ENCODE data around the gene PWWP2B.

The PWWP2B gene

GRCh38 chr10:132442636-132443035 lies 45.6 kb downstream of the PWWP2B start:
- no peak for DNase-seq (ENCODE audit: insufficient read length, low spot score)

DNA sequence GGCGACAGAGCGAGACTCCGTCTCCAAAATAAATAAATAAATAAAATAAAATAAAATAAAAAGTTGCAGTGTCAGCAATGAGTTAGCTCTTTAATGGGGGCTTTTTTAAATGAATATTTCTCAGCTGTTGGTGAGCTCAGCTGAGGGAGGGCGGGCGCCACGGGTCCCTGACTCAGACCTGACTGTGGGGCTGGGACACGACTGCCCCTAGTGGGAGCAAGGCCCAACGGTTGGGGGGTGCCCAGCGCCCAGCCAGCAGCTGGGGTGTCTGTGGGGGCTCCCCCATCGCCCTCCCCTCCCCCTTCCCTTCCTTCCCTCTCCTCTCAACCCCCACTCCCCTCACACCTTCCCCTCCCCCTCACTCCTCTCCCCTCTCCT lies 46.6 kb downstream of the PWWP2B start:
- DNase-seq (ENCODE audit: insufficient read length, low spot score), result no peak
- no peak for FAIRE-seq

More at GRCh38 chr10:132442636-132443035, 45.6 kb downstream of the PWWP2B start:
- FAIRE-seq, result no peak

DNA sequence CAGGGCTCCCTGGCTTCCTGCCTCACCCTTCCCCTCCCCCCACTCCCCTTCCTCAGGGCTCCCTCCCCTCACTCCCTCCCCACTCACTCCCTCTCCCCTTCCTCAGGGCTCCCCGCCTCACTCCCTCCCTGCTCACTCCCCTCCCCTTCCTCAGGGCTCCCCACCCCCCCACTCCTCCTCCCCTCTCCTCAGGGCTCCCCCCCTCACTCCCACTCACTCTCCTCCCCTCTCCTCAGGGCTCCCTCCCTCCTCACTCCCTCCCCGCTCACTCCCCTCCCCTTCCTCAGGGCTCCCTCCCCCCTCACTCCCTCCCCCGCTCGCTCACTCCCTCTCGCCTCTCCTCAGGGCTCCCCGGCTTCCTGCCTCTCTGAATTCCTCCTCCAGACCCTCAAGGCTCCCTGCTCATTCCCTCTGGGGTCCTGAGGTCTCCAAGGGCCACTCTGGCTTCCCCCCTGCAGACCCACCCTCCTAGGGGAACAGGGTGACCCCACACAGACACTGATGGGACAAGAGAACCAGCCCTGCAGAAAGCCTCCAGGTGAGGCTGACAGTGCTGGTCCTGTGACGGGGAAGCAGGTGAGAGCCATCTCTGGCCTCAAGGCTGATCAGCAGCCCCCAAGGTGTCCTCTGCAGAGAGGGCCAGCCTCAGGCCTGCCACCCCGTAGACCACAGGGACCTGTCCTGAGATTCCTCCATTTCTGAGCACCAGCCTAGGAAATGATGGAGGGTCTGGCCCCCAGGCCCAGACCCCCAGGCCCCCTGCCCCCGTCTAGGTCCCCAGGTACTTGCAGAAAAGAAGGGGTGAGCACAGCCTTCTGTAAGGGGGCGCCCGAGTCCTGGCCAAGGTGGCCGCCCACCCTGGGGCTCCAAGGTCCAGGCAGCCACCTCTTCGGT lies 47.2 kb downstream of the PWWP2B start:
- no peak for FAIRE-seq
- DNase-seq (ENCODE audit: insufficient read length, low spot score), result no peak

DNA sequence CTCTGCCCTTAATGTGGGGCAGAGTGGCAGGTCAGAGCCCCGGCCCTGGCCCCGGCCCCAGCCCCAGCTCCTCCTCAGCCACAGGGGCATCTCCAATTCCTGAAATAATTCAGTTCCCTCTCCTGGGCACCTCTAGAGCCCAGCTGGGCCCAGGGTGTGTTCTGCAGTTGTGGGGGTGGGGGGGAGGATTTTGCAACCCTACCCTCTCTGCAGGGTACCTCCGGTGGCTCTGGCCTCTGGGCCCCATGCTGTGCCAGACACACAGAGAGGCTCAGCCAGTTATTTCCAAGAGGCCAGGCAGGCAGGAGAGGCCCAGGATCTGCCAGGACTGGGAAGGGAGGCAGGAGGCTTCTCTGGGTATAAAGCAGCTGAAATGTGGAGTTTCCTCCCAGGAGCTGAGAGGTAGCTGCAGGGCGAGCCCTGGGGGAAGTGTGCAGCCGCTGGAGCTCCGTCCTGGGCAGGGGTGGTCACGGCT lies 47.9 kb downstream of the PWWP2B start:
- FAIRE-seq, result no peak
- DNase-seq (ENCODE audit: insufficient read length, low spot score), result no peak

DNA sequence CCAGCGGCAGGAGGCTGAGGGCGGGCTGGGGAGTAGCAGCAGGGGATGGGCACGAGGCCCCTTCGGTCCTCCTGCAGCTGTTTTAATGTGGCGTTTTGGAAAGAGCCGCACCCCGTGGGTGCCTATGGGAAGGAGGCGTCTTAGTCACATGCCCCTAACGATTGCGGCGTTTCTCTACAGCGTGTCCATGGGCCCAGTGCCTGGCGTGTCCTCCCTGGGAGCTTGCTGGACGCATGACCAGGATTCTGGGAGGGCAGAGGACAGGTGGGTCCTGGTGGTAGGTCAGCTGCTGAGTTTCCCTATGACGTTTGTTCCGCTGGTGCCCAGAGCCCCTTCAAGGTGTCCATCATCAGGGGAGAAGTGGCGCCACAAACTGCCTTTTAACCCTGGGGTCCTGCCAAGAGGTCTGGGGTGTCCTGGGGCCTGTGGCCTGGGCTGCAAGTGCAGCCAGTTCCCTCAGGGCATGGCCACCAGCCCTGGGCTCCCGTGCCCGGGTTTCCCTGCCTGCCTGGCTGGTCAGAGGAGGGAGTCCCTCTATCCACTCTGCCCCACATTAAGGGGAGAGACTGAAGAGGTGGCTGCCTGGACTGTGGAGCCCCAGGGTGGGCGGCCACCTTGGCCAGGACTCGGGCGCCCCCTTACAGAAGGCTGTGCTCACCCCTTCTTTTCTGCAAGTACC lies 48.7 kb downstream of the PWWP2B start:
- DNase-seq (ENCODE audit: insufficient read length, low spot score) (no peak), FAIRE-seq (no peak)

DNA sequence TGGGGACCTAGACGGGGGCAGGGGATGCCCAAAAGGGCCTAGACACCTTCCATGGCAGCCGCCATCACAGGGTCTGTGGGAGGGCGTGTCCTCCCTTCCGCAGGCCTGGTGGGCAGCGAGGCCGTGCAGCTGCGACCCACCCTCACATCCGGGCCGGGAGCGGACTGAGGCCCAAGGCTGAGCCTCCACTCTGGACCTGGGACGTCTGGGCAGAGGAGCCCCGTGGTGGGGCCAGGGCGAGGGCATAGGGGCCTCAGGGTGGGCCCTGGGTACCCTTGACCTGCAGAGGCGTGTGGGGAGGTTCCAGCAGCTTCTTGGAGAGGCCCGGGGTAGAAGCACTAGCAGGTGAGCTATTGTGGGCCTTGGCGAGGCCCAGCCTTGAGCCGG lies 49.2 kb downstream of the PWWP2B start:
- FAIRE-seq (no peak), DNase-seq (ENCODE audit: insufficient read length, low spot score) (no peak)

GRCh38 chr10:132446661-132447445 lies 49.9 kb downstream of the PWWP2B start:
- FAIRE-seq (no peak), DNase-seq (ENCODE audit: insufficient read length, low spot score) (peak; percentile 50)

DNA sequence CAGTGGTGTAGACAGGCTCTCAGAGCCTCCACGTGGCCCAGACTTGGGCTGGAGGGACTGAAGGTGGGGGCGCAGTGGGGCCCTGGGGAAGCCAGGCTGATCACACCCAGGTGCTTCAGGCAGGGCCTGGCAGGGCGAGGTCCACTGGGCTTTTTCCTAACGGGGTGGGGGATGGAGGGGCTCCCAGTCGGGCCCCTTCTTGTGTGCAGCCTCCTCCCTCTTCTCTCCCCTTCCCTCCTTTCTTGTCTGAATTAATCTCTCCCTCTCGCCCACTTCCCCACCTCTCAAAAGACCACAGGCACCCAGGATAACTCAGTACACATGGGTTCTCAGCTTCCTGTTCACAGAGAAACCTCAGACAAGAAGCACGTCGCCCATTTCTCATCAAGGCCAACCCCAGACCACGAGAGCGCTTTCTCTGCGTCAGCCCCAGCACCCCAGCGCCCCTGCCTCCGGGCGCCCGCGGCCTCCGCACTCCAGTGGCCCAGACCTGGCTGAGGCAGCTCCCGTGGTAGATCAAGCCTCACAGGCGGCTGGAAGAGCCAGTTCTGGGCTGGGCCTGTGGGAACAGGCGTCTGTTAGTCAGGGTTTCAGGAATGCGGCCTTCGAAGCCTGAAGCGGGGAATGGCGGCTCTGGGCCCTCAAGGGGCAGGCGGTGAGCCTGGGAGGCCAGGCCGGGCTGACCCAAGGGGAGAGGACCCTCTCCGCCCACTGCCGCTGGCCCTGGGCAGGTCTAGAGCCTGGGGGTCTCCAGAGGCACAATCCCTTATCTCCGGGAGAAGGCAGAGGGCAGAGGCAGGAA lies 50.6 kb downstream of the PWWP2B start:
- FAIRE-seq, result no peak

GRCh38 chr10:132448248-132448731 lies 51.3 kb downstream of the PWWP2B start:
- no peak for FAIRE-seq
- no peak for DNase-seq (ENCODE audit: insufficient read length, low spot score)

More for the DNA sequence above, 50.6 kb downstream of the PWWP2B start:
- DNase-seq (ENCODE audit: insufficient read length, low spot score), result no peak

- FAIRE-seq (no peak), DNase-seq (ENCODE audit: insufficient read length, low spot score) (no peak)
Observed at GRCh38 chr10:132449051-132449810, 52.2 kb downstream of the PWWP2B start.

DNA sequence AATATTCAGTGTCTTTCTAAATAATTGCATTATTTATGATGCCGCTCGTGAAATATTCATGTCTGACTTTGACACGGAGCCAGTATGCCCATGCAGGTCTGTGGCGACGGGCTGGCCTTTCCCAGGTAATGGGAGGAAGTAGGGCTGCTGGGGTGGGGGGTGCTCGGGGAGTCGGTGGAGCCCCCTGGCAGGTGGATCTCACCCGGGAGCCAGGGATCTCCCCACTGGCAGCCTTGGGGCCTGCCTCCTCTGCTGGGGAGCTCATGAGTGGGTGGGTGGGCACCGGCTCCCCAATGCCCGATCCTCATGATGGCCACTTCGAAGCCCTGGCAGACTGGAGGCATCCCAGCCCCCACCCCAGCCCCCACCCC lies 52.8 kb downstream of the PWWP2B start:
- DNase-seq (ENCODE audit: insufficient read length, low spot score), result no peak
- no peak for FAIRE-seq

GRCh38 chr10:132450466-132450824 lies 53.4 kb downstream of the PWWP2B start:
- FAIRE-seq, result no peak
- DNase-seq (ENCODE audit: insufficient read length, low spot score), result no peak

DNA sequence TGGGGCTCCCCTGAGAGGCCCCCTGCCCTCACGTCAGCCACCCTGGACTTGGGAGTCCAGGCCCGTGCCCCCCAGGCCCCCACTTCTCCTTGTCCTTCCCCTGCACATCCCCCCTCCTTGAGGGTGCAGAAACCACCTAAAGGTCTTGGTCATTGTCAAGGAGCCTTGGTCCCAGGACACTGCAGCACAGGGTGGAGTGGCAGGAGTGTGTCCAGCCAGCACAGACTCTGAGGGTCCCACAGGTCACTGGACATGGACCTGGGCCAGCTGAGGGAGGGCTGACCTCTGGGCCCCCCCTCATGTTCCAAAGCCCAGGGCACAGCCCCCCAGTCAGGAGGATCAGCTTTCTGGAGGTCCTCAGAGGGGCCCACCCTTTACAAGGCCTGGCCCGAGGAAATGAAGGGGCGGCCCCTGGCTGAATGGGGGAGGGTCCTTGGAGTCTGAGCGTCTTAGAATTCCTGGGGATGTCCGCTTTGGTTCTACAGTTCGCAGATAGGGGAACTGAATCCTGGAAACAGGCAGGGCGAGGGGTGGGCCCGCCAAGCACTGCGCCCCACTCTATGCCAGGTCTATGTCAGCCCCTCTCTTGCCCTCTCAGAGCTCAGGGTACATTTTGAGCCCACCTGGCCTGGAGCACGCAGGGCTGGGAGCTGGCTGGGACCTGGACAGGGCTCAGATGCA lies 54.0 kb downstream of the PWWP2B start:
- FAIRE-seq (no peak), DNase-seq (ENCODE audit: insufficient read length, low spot score) (no peak)

DNA sequence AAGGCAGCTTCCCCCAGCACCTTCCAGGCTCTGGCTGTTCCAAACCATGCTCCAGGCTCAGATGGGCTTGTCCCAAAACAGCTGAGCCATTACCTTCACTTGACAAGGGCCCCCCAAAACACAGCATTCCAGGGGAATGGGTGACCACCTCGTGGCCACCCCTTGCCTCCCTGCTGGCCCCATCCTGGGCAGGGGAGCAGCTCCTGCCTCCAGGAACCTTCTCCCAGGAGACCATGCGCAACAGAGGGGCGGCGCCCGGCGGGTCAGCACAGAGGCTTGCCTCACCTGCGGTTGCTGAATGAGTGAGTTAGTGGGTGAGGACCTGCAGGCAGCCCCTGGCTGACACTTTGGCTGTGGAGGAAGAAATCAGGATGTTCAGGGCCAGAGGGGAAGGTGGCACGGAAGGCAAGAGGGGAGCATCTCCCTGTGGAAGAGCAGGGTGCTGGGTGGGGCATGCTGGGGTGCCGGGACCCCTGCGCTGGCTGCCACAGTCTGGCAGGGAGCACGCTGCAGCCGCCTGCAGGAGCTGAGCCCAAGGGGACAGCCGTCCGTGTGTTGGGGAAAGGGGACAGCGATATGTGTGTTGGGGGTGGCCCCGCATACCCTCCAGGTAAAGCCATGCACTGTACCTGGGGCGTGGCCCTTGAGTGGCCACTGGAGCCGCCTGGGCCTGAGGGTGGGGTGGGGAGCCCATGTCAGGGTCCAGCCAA lies 54.7 kb downstream of the PWWP2B start:
- DNase-seq (ENCODE audit: insufficient read length, low spot score), result no peak
- FAIRE-seq, result no peak

GRCh38 chr10:132452216-132452650 lies 55.2 kb downstream of the PWWP2B start:
- no peak for DNase-seq (ENCODE audit: insufficient read length, low spot score)
- no peak for FAIRE-seq

DNA sequence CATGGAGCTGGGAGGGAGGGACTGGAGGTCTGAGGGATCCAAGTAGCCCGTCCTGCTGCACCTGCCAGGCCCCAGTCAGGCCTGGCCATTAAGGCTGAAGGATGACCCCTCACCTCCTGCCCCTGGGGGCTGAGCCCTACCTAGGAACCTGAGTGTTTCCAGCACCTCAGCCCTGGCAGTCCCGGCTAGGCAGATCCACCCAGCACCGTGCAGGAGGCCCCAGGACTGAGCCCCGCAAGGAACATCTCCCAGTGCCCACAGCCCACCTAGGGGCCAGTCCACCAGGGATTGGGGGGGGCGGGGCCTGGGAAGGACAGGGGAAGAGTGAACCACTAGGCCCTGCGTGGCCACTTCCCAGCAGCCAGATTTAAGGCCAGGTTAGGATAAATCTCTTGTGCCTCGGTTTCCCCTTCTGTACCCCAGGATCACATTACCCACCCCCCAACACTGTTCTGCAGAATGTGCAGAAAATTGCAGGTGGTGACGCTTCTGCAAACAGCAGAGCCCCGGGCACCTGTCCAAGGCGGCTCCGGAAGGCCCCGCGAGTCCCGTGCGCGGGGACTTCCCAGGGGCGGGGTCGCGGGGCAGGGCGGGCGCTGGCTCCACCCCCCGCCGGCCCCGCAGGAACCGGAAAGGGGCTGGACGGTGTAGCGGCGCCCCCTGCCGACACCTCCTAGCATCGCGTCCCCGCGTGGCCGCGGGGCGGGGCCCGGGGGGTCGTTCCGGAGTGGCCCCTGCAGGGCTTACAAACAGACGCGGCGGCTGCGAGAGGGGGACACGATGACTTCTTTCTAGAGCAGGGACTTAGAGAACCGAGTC lies 55.9 kb downstream of the PWWP2B start:
- FAIRE-seq (no peak), DNase-seq (ENCODE audit: insufficient read length, low spot score) (peak; percentile 71)

DNA sequence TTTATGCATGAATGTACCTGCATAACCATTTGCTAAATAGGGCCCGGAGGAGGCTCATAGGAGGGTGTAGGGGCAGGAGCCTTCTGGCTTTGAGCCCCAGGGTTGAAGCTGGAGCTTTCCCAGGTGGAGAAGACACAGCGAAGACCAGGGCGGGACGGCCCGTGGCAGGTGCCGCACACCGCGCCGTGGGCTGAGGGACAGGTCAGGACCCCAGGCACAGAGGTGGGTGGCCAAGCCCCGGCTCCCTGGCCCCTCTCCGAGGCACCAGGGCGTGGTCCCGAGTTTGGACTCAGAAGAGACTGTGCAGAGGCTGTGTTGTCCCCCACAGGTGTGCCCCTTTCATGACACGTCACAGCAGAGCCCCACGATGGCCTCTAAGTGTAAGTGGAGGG lies 56.5 kb downstream of the PWWP2B start:
- FAIRE-seq (no peak), DNase-seq (ENCODE audit: insufficient read length, low spot score) (no peak)
